ENCODE measurements around the gene DLG4. TPM values are rescaled to one million over a fixed set of nuclear protein-coding genes. Genes with fewer than 3 reads are reported as not detected.

DLG4 gene
- total and polyA plus RNA-seq, 2 donors (not counting 1 experiment from before 2014, with no cell fraction given), result 2.0 to 12.5 TPM

GRCh38 chr17:7262192-7262934, 42.7 kb upstream of the DLG4 start, which contains the start of gene CLDN7:
CLDN7 (minus strand) TSS chr17:7262478; CDS start chr17:7262043, 435 bp downstream.
- no peaks in the 10 kb centered on the region for H4K20me1 ChIP-seq (ENCODE audit: control insufficient read depth, insufficient read depth, low read length, poor library complexity, severe bottlenecking)
- CTCF ChIA-PET, result no interaction called here
- Mint-ChIP-seq H3K9me3 (ENCODE audit: insufficient read depth) (no peaks in the 10 kb centered on the region), H3K4me1 (peaks cover 27% of the 10 kb centered on the region), H3K27me3 (peaks cover 23% of the 10 kb centered on the region), H3K4me3 (peak within 1 kb of the TSS; percentile 84), H3K27ac (peak within 1 kb of the TSS; percentile 66)
- H3K9me3 ChIP-seq (ENCODE audit: control extremely low read depth in 1 of 3, control insufficient read depth in 2 of 3, insufficient read depth in 1 of 3, low read length in 2 of 3), result peaks cover 0 to 4% (median 0%) of the 10 kb centered on the region in 3 donors
- peak within 1 kb of the TSS; percentile 96 for H2AFZ ChIP-seq (ENCODE audit: insufficient read depth, low read depth, low read length, poor library complexity, severe bottlenecking)
- H3K27me3 ChIP-seq (replicated peaks in 1 of 4; ENCODE audit: control extremely low read depth in 1 of 4, control insufficient read depth in 3 of 4, insufficient read depth in 4 of 4, low read length in 3 of 4), result peaks cover 0 to 17% (median 8%) of the 10 kb centered on the region in 4 experiments
- H3K4me2 ChIP-seq (replicated peaks; ENCODE audit: low read depth, low read length, poor library complexity, severe bottlenecking), result peak within 1 kb of the TSS; percentile 99
- 8% methylated on average over 62 of the region's 64 CpGs for WGBS (ENCODE audit: insufficient coverage)
- POLR2A ChIA-PET, result interaction anchor here (0.9 kb wide), 1 partner anchor 24 kb away, joined by 9 read pairs; no protein-coding TSS in a partner anchor
- no peak for ATAC-seq (ENCODE audit: low read depth)
- no peak for TF ChIP-seq CTCF (IDR thresholded peaks at IDR 0.05)
- no peak for TF ChIP-seq EZH2 (IDR thresholded peaks at IDR 0.05; ENCODE audit: borderline replicate concordance, insufficient read depth, low read depth, low read length, poor library complexity, severe bottlenecking)
- DNase-seq, result peak; percentile 50
- no peaks in the 10 kb centered on the region for H3K79me2 ChIP-seq (ENCODE audit: control insufficient read depth, insufficient read depth, low read length)
- peaks cover 27 to 32% of the 10 kb centered on the region in 2 donors for H3K4me1 ChIP-seq (ENCODE audit: control insufficient read depth in 2 of 2, insufficient read depth in 2 of 2, low read length in 2 of 2)
- H3K9ac ChIP-seq (ENCODE audit: low read length), result peak within 1 kb of the TSS; percentile 66
- peak within 1 kb of the TSS in 4 of 5 experiments; percentile 49 to 71 (median 60) for H3K4me3 ChIP-seq (ENCODE audit: control extremely low read depth in 1 of 5, extremely low read depth in 1 of 5, insufficient read depth in 1 of 5, low read depth in 2 of 5, low read length in 4 of 5)
- intact Hi-C loops (cut with micrococcal nuclease), result loop anchor here (2.0 kb wide), 1 partner anchor 18 kb away; the partner anchor contains the start of gene SLC2A4
- H3K27ac ChIP-seq (ENCODE audit: low read length in 2 of 2), result peak within 1 kb of the TSS in 1 of 2 donors; percentile 59
- H3K36me3 ChIP-seq (replicated peaks in 1 of 2; ENCODE audit: control extremely low read depth in 1 of 2, control insufficient read depth in 1 of 2, extremely low read depth in 1 of 2, insufficient read depth in 2 of 2, low read length in 1 of 2), result peaks cover 3 to 17% of the 10 kb centered on the region in 2 experiments

Measured in B cell (primary cell).